OCI-LY1 (cell line): Measurements from ENCODE around the gene TP53.

Experiments used
- CTCF ChIP-seq: fragments of 200-600 bp; sonication (generic), shearing (Covaris generic); IDR thresholded peaks from 2 replicates; pipeline ENCODE4 v1.5.1; 2017; ENCODE audit warnings: mild to moderate bottlenecking, antibody characterized with exemption, low read length, moderate library complexity, mixed read lengths
- EZH2 ChIP-seq: fragments of 200-600 bp; sonication (generic), shearing (Covaris generic); IDR thresholded peaks from 2 replicates; pipeline ENCODE4 v1.8.0; 2017; ENCODE audit warnings: borderline replicate concordance, mixed run types, mild to moderate bottlenecking, antibody characterized with exemption, low read length, moderate library complexity, mixed read lengths

GRCh38 chr17:7688808-7689316 is 1.6 kb upstream of the TP53 start:
- no peak for TF ChIP-seq CTCF
- TF ChIP-seq EZH2: no peak
